M059J (cell line): ENCODE results near the gene MID1. TPM values are rescaled to one million over a fixed set of nuclear protein-coding genes. Genes with fewer than 3 reads are reported as not detected.

Experiments used
- DNase-seq: peaks from one replicate; pipeline ENCODE4 v3.0.0-alpha.2; 2012; ENCODE audit warnings: low read depth
- total RNA-seq: library from RNA; depleted of rRNA; stranded (reverse); fragments of >200 nt; shearing (Covaris generic); gene quantifications from 2 replicates; pipeline ENCODE4 v1.2.3, GENCODE V29; 2014

Gene MID1
- total RNA-seq, 1 experiment from 2014 or later, result 44.1 TPM

DNA sequence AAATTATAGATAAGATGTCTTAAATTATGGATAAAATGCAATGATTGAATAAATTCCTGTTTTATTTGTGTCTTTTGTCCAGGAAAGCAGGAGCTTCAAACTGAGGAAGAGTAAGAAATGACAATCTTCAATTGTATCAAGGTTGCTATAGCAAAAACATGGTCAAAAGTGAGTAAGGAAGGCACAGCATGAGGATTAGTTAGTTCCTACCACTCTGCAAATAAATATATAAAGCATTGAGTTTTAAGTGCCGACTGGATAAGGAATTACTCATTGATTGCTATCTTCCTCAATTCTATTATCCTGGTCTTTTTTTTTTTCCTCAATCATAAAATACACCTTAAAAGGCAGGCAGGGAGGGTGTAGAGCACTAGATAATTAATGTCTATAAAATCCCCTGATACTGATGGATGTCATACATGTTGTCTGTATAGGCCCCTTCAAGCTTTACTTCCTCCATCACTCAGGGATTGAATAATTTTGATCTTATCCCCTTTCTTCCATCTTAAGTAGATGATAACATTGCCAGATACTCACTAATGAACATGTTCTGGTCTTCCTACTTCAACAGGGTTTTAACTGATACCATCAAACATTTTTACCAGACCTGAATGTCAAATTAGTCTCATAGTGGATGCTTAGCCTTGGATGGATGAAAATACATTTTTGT, 86.6 kb downstream of the MID1 start:
- DNase-seq, result peak; percentile 55

DNA sequence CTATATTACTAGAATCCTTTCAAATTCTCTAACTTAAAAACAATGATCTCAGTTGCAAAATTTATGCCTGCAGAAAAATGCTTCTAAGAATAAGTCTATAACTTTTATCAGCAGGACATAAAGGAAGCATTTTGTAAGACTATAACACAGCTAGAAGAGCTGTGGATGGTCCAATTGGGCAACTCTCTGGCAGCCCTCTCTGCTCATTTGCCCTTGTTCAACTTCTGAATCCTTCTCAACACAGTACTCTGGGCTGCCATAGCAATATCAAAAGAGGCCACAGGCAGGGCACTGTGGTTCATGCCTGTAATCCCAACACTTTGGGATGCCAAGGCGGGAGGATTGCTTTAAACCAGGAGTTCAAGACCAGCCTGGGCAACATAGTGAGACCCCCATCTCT, 88.5 kb downstream of the MID1 start:
- DNase-seq, result no peak

DNA sequence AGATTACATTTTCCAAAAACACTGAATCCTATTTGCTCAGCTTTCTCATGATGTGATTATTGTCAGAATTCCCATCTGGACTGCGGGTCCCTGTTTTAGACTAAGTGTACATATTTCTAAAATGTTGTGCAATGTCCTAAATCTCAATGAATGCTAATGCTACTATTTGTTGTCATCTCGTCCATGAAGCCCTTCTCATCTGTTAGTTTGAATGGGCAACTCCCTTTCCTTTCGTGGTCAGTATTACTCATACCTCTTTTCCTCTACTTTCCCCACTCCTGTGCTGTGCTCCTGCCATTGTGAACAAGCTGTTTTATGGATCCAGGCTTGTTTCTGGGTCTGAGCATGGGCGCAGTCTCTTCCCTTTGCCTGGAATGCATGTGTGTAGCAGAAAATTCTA, 91.0 kb downstream of the MID1 start:
- peak; percentile 53 for DNase-seq

DNA sequence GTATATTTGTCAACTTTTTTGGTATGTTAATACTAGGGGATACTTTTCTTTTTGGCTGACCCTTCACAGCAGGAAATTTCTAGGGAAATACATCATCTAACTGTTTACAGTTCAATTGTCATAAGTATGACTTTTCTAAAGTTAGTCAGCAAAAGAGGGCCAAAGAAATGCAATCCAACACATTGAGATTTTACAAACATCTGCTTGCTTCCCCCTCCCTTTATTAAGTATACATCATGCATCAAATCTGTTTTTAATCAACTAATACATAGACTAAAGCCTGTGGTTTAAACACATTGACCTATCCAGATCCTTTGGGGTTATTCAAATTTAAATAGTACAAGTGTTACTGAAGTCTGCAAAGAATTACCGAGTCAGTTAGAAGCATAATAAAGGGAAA, 93.9 kb downstream of the MID1 start:
- no peak for DNase-seq

DNA sequence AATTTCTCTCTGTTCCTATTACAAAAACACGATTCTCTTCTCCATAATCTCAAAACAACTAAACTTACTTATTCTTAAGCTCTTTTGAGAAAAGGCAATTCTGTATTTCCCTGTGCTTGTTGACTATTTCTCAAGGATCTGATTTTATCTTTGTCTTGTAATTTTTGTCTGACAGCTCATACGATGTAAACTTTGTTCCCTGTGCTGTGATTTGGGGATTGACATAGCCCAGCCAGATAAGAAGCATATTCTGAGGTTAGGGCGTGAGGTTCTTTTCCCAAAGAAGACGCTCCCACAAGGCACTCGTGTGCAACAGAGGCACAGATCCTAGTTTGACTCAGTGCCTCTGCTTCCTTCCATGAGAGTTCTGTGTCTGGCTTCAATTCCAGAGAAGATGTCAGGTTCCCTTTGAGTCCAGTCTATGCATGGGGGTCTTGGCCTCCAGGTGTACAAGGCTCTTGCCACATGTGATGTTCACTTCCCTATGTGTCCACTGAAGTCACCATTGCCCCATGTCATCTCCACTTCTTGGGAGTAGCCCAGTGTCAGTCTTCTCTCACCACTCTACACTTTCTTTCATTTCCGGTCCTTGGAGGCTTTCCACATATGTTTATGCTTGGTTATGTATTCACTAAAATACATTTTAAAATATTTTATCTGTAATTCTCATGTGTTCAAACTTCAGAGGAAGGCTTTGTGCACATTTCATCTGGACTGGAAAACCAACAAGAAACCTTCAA, 94.8 kb downstream of the MID1 start:
- DNase-seq, result no peak

DNA sequence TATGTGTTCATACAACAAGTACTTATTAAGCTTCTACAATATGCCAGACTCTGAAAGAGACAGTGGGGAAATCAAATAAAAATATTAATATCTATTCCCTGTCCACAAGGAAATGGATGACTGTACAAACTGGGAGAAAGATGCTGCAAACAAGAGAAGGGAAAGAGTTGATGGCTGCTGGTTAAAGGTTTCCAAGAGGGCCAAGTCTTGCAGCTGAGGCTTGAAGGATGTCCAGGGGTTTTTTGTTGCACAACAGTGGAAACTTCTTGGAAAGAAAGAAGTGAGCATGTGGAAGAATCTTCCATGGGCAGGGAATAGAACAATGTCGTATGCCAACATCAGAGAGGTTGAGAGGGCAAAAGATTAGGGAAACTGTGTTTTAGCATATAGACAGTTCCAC, 95.8 kb downstream of the MID1 start:
- DNase-seq, result no peak

DNA sequence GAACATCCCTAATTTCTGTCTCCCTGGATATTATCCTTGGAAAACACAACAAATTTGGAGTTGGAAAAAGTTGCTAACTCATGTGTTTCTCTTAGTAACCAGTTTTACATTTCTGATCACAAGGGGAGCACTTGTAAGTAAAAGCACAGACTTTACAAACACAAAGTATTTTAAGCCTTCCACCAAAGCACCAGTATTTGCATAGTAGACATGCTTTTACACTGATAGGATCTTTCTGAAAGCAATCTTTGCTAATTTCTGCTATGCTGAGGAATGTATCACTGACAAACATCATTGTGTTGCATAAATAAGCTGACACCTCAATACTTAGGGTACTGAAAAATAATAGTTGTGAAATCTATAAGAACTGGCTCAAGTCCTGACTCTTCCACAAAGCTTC, 100.6 kb downstream of the MID1 start:
- DNase-seq, result no peak

DNA sequence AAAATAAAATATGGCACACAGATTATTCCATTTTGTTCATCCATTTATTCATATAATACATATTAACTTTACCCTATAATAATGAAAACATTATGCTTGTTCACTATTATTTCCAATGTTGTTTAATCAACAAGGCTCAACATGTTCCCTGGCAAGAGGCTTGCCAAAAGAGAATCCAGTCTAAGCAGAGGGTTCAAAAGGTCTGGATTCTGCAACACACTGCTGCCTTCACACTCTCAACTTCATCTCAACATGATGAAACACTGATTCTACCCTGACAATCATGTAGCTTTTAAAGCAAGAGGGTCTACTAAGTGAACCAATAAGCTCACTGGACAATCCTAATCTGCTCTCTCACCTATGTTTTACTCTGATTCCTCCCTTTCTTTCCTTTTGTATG, 101.1 kb downstream of the MID1 start:
- no peak for DNase-seq

DNA sequence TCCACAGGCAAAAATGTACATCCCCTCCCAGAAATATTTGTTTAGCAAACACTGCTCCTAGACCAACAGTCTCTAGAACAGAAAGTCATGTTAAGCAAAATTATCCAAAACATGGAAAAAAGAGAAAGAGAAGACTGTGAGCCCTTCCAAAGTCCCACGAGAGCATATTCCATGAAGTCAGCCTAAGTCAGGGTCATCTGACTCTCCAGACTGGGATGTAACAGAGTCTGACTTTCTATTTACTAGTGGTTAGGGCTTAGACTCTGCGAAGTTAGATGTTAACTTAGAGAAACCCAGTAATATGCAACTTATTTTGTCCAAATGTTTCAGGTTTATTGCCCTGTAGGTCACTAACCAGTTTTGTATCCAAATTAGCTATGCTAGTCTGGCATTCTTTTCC, 102.3 kb downstream of the MID1 start:
- DNase-seq, result no peak

DNA sequence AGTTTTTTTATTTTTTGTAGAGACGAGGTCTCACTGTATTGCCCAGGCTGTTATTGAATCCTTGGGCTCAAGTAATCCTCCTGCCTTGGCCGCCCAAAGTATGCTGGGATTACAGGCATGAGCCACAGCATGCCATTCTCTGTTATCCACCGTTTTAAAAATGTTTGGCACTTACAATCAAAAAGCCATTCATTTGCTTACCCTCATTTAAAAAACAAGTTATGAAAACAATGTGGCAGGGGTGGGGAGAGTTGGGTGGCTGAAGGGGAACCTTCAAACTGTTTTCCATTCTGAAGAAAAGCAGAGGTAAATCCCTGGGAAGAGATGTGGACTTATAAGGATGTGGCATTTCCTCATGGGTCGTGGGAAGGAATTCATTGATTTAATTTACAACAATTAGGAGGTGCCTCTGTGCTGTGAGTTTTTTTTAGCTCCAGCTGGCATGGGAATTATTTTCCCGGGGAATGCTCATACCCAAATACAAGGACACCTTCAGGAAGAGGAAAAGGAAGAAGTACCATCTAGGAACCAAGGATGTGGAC, 103.5 kb downstream of the MID1 start:
- no peak for DNase-seq

DNA sequence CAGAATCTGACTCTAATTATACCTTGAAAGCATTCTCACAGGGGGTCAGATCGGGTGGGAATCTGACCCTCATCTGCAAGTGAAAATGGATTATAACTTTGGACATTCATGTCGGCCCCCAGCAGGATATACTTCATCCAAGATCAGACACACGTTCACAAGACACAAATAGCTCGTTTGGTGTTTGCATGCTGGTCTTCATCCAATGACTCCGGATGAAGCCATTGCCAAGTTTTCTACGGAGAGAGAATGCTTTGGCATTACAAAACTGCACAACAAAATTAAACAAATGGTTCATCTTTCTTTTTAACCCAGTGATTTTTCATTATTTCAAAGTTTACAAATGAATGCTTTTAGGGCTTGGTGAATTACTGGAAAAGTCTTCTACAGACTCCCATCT, 105.5 kb downstream of the MID1 start:
- DNase-seq, result no peak

DNA sequence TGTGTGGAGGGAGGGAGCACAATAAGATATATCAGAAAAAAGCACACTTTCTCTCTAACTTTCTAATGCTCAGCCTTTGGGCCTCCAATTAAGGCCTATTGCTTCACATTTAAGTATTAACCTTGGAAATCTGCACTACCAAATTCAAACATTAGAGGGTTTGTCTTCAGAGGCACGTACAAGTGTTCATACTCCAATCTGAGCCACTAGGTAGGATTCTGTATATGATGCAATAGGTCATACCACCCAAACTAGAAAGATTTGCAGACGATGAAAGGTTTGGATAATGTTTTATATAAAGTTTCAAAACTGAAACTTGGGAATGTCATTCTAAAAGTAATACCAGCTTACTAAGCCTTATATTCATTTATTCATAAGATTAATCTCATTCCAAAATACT, 106.4 kb downstream of the MID1 start:
- DNase-seq, result no peak

DNA sequence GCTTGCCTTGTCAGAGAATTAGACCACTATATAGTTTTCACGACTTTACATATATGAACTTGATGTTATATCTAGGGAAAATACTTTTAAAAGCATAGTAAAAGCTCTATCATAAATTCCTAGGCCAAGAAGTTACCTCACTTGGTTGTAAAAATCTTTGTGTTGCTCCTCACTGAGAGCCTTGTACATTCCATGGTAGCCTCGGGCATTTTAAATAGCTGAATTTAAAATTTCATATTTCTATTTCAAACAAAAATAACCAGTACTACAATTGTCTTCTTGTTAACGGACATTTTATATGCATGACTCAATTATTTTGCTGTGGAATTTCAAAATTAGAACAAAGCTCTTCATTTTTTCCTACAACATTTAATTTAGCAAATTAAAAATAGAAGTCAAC, 107.6 kb downstream of the MID1 start:
- no peak for DNase-seq

DNA sequence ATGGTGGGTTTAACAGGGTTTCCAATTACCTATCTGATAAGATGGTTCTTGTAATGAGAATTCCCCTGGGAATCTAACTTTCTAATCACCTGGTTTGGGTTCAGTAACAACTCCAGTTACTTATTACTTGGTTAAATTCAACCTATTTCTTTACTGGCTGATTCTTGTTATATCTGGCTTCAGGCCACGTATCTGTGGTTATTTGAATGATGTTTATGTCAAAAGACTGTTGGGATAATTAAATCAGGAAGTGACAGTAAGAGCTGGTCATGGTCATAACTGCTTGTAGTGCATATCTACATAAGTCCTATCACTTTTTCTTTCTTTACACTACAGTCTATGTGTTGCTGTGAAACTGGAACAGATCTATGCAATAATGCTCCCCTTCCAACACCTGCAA, 108.1 kb downstream of the MID1 start:
- DNase-seq, result peak; percentile 84

DNA sequence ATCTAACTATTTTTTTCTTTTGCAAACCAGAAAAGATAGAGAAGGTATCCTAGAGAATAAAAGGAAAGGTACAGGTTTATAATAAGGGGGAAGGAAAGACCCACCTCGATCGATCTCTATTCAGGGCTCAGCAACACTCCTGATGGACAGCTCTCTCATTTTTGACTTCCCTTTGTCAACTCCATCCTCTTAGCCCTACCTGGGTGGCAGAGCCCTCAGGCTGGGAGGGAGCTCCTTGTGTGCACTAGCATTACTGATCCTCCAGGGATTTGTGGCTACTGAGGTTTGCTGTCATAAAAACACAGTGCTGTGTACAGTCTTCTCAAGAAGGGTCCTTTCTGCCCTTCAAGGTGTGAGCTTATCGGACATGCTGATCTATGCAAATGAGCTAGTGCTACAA, 111.0 kb downstream of the MID1 start:
- DNase-seq, result no peak

DNA sequence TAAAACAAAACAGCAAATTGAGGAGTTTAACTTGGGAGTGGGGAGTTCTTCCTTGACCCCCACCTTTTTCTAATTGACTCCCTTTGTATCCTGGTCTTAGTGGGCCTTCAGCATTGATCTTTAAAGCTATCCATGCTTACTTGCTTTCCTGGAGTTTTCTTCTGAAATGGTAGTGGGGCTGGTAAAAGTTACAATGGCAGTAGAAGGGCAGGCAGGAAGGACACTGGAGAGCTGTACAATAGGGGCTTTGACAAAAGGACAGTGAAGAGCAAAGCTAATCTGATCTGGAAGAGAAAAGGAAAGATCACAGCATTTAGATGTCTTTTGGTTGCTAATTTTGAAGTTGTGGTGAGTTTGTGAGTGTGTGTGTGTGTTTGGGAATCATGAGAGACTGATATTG, 111.5 kb downstream of the MID1 start:
- no peak for DNase-seq

DNA sequence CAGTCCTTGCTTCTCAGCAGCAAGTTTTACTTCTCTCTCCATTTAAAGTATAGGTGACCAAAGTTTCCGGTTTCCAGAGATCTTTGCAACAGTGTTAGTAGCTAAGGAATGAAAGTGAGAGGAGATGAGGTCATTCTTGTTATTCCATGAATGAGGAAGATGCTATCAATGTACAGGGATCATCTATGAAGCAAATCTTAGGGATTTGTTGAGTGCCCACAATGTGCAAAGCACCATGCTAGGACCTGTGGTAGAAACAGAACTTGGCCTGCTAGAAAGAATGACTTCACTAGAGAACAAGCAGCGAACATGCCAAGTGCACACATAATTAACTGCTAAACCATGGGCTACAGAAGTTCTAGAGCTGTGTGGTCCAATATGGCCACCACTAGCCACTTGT, 112.5 kb downstream of the MID1 start:
- DNase-seq, result peak; percentile 57

DNA sequence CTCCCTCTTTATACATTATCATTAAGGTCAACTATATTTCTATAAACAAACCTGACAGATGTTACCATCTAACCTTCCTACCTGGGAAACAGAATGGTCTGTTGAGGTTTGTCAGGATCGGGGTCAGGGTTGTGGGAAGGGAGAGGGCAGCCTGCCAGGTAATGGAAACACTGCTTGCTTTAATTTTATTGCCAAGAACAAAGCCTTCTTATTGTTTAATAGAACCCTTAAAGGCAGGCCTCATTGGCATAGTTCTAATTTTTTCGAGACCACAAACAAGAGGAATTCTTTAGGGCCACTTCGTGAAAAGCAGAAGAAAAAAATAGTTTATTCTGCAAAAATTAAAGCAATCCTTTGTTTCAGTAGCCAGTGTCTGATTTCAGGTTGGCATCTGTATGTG, 113.2 kb downstream of the MID1 start:
- DNase-seq, result peak; percentile 80

DNA sequence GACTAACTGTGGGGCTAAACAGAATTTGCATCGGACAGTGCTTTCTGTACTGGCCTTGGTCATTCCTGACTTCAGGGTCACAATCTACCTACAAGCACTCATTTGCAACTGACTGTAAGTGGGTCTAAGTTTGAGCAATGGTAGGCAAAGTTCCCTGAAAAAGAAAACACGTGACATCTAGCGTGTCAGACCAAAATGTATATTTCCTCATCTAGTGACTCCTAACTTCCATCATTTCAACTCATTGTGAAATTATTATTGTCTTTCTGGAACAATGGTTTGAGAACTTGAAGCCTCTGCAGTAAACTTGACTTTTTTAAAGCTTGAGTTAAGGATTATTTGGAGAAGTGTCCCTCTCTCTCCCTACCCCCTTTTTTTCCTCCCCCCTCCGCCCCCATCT, 113.6 kb downstream of the MID1 start:
- DNase-seq, result no peak

DNA sequence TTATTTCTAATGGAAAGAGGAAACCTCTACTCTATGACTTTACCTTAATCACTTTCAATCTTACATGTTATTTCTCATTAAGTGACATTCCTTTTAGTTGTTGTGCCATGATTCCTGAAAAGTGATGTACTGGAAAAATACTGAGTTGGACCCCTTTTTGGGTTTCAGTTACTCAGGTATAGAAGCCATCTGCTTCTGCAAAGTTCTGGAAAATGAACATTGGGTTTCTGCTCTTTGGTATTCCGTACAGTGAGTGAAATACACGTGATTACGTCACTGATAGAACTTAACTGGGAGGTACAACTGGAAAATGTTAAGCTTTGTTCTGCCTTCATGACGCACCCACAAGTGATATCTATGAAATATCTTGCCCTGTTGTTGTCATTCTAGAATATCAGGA, 114.7 kb downstream of the MID1 start:
- DNase-seq, result no peak

DNA sequence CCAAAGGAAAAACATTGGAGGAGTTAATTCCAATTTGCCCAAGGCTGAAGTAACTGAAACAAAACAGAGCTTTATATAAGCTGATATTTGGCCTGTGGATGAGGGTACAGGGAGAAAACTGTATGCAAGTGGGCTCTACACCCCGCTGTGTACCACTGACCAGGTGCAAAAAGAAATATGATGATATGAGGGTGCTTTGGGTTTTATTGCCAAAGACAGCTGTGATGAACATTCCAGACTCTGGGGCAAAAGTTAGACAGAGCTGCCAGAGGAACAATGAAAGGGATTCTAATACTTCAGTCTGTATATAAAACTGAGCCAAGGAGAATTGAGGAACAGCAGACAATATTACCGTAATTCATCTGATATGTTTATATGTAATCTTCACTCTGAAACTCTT, 117.4 kb downstream of the MID1 start:
- DNase-seq, result no peak

DNA sequence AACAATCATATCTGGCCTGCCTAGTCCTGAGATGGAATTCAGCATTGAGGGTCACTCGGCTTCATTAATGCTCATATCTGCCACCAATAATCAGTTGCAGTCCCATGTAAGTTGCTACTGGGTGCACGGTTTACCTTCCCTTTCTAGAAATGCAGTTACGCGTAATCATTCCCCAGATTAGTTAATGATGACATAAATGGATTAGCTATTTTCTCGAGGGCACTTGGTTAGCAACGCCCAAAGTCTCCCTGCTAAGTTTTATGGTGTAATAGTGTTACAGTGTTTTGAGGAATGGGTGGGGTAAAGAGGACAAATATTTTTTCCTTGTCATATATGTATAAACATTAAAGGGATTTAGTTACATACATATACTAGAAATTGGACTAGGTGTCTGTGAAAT, 118.8 kb downstream of the MID1 start:
- no peak for DNase-seq

DNA sequence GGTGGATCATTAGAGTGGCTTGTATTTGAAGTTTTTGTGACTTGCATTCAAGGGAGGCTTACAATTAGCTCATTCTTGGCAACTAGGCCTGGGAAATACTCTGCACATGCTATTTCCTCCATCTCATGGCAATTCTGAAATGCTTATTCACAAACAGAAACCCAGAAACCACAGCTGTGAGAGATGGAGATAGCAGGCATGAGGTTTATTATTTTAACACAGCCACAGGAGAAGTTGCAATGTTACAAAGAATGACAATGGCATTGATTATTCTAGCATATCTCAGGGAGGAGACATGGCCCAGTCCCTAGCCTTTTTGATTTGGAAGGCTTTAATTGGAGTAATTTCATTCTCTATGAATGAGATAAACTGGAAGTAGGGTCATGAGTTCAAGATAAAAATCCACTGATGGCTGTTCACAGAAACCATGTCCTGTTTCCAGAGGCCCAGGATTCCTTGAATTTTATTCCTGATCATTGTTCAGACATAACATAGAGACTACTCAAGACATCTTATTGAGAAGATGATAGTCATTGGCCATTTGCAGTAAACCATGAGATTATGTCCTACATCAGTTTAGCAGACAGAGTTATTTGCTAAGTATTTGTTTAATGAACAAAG, 123.9 kb downstream of the MID1 start:
- peak; percentile 87 for DNase-seq
